Transverse colon (tissue), 3 donors: ENCODE data around the gene RALGPS1.

Experiments used
- POLR2A ChIP-seq: fragments of 450-650 bp; IDR thresholded peaks from one replicate; pipeline ENCODE4 v1.6.1; 2016; ENCODE audit warnings: antibody characterized with exemption, mild to moderate bottlenecking, moderate library complexity
- TF ChIP-seq, protein P1 (sequence below), 5 experiments: fragments of 200-600 bp in 3 of 5; fragments of 450-650 bp in 2 of 5; sonication (generic) in 3 of 5; IDR thresholded peaks; 1 replicate in 2 of 5; 2 replicates in 3 of 5; pipeline ENCODE4 v1.5.1; 2016 to 2017; ENCODE audit warnings: antibody characterized with exemption in 5 of 5, inconsistent platforms in 3 of 5, mild to moderate bottlenecking in 2 of 5, moderate library complexity in 1 of 5

- TF ChIP-seq POLR2A = no peak
- TF ChIP-seq, protein P1, sequence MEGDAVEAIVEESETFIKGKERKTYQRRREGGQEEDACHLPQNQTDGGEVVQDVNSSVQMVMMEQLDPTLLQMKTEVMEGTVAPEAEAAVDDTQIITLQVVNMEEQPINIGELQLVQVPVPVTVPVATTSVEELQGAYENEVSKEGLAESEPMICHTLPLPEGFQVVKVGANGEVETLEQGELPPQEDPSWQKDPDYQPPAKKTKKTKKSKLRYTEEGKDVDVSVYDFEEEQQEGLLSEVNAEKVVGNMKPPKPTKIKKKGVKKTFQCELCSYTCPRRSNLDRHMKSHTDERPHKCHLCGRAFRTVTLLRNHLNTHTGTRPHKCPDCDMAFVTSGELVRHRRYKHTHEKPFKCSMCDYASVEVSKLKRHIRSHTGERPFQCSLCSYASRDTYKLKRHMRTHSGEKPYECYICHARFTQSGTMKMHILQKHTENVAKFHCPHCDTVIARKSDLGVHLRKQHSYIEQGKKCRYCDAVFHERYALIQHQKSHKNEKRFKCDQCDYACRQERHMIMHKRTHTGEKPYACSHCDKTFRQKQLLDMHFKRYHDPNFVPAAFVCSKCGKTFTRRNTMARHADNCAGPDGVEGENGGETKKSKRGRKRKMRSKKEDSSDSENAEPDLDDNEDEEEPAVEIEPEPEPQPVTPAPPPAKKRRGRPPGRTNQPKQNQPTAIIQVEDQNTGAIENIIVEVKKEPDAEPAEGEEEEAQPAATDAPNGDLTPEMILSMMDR (IDR thresholded peaks at IDR 0.05) = no peak
Observed at GRCh38 chr9:127007638-127008037, 93.1 kb downstream of the RALGPS1 start.
